Mesodermal cell (in vitro differentiated cells): Measurements from ENCODE around the gene FBXO30.

Experiments
- H3K27ac ChIP-seq: 2 replicates; pipeline ENCODE4 v1.7.0; 2013; ENCODE audit warnings: mild to moderate bottlenecking, low read depth, low read length, moderate library complexity; ENCODE audit not compliant: severe bottlenecking
- H3K36me3 ChIP-seq: 2 replicates; pipeline ENCODE4 v1.7.1; 2013; ENCODE audit warnings: mild to moderate bottlenecking, low read length, moderate library complexity; ENCODE audit not compliant: control insufficient read depth, insufficient read depth
- H3K4me1 ChIP-seq: one replicate; pipeline ENCODE4 v1.7.1; 2013; ENCODE audit warnings: mild to moderate bottlenecking, low read length; ENCODE audit not compliant: insufficient read depth, control insufficient read depth, poor library complexity, severe bottlenecking
- H3K4me3 ChIP-seq: 2 replicates; pipeline ENCODE4 v1.7.0; 2013; ENCODE audit warnings: low read length, control low read depth, mild to moderate bottlenecking; ENCODE audit not compliant: insufficient read depth, poor library complexity, severe bottlenecking; ENCODE audit errors: extremely low read depth
- H3K9me3 ChIP-seq: 2 replicates; pipeline ENCODE4 v1.7.1; 2013; ENCODE audit warnings: mild to moderate bottlenecking, low read length, moderate library complexity; ENCODE audit not compliant: control insufficient read depth
- WGBS, 2 experiments: methylation state at CpG; one replicate each; pipeline ENCODE4 v1.1.5; 2013; ENCODE audit warnings: missing lambda C conversion rate in 2 of 2; ENCODE audit not compliant: insufficient coverage in 2 of 2; 5-methylcytosine and 5-hydroxymethylcytosine counted together

FBXO30 gene

DNA sequence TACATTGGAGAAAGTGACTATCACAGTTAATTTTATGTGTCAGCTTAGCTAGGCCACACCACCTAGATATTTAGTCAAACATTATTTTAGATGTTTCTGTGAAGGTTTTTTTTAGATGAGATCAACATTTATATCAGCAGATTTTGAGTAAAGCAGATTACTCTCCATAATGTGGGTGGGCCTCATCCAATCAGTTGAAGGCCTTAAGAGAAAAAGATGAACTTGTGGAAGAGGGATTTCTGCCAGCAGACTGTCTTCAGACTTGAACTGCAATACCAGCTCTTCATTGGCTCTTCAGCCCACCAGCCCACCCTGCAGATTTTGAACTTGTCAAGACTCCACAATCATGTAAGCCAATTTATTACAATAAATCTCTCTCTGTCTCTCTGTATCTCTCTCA is 25.1 kb upstream of the FBXO30 start:
- Histone ChIP-seq H3K36me3 (no peaks in the 10 kb centered on the region), H3K27ac (no peak overlapping the region)

GRCh38 chr6:145838305-145838704 is 23.7 kb upstream of the FBXO30 start:
- H3K4me1 ChIP-seq: peaks cover 20% of the 10 kb centered on the region
- no peaks in the 10 kb centered on the region for H3K36me3 ChIP-seq
- no CpG with 5 or more reads among the region's 1 CpG for WGBS, 2 experiments
- H3K4me3 ChIP-seq: no peak overlapping the region
- H3K27ac ChIP-seq: no peak overlapping the region
- no peaks in the 10 kb centered on the region for H3K9me3 ChIP-seq

More for the DNA sequence above, 25.1 kb upstream of the FBXO30 start:
- Histone ChIP-seq H3K4me1 (peaks cover 20% of the 10 kb centered on the region), H3K9me3 (no peaks in the 10 kb centered on the region), H3K4me3 (no peak overlapping the region)

- Histone ChIP-seq H3K4me3 (no peak overlapping the region), H3K27ac (peak overlapping the region; percentile 83), H3K36me3 (no peaks in the 10 kb centered on the region), H3K9me3 (no peaks in the 10 kb centered on the region), H3K4me1 (peaks cover 20% of the 10 kb centered on the region)
- WGBS, 2 experiments: no CpG with 5 or more reads among the region's 1 CpG
These were observed 22.2 kb upstream of the FBXO30 start for GRCh38 chr6:145836772-145837171.

- H3K4me1 ChIP-seq: peaks cover 20% of the 10 kb centered on the region
- no peak overlapping the region for H3K4me3 ChIP-seq
- H3K9me3 ChIP-seq: no peaks in the 10 kb centered on the region
- H3K27ac ChIP-seq: peak overlapping the region; percentile 83
- no peaks in the 10 kb centered on the region for H3K36me3 ChIP-seq
- WGBS, 2 experiments: 57 to 60% methylated on average over 1 of the region's 2 CpGs
These were observed 21.6 kb upstream of the FBXO30 start for GRCh38 chr6:145836170-145836569.

DNA sequence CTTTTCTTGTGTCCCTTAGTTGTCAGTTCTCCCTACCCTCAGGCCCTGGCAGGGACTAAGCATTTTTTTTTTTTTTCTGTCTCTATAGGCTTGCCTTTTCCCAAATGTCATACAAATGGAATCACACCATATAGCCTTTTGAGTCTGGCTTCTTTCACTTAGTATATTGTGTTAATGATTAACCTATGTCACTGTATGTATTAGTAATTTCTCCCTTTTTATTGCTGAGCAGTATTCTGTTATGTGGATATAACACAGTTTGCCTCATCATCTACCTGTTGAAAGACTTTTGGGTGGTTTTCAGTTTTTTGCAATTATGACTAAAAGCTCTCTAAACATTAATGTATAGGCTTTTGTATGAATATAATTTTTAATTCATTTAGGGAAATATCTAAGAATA is 16.0 kb upstream of the FBXO30 start:
- H3K27ac ChIP-seq: no peak overlapping the region
- H3K9me3 ChIP-seq: no peaks in the 10 kb centered on the region
- H3K4me1 ChIP-seq: peaks cover 9% of the 10 kb centered on the region
- no peak overlapping the region for H3K4me3 ChIP-seq
- no peaks in the 10 kb centered on the region for H3K36me3 ChIP-seq

DNA sequence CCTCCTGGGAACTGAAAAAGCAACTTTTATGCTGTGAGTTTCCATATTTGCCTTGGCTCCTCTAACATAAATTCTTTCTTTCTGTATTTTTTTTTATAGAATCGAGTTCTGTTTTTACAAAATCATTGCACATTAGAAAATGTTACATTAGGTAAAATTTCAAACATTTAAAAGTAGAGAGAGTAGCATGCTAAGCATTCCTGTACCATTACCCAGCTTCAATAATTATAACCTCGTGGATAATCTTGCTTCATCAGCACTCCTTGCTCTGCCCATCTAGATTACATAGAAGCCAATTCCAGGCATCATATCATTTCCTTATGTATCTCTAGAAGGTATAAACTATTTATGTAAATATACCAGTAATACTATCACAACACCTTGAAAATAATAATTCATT is 15.4 kb upstream of the FBXO30 start:
- WGBS, 2 experiments: 100% methylated on average over 1 of the region's 2 CpGs; no CpG with 5 or more reads in 1 of the 2 experiments
- Histone ChIP-seq H3K4me1 (peaks cover 2% of the 10 kb centered on the region), H3K27ac (no peak overlapping the region), H3K9me3 (no peaks in the 10 kb centered on the region), H3K4me3 (no peak overlapping the region), H3K36me3 (no peaks in the 10 kb centered on the region)

DNA sequence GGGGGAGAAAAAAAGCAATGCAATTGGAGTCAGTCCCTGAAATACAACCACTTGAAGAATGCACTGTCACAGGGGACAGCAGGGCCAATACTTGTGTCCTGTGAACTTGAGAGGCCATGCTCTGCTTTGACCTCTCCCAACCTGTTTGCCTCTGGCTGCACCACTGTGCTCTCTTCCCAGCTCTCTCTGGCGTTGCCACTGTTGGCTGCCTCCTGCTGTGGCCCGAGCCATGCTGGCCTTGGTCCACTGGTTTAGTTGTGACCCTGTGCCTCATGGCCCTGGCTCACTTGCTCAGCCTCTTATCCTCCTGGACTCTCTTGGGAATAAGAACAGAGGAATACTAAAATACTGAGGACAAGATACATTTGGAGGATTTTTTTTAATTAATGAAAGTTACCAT is 14.5 kb upstream of the FBXO30 start:
- no peaks in the 10 kb centered on the region for H3K36me3 ChIP-seq
- no peaks in the 10 kb centered on the region for H3K4me1 ChIP-seq
- H3K4me3 ChIP-seq: no peak overlapping the region
- H3K9me3 ChIP-seq: no peaks in the 10 kb centered on the region
- WGBS, 2 experiments: 65 to 77% methylated on average over 2 of the region's 2 CpGs
- no peak overlapping the region for H3K27ac ChIP-seq

- Histone ChIP-seq H3K9me3 (no peaks in the 10 kb centered on the region), H3K27ac (no peak overlapping the region), H3K4me3 (no peak overlapping the region), H3K4me1 (no peaks in the 10 kb centered on the region), H3K36me3 (no peaks in the 10 kb centered on the region)
- 95% methylated on average over 2 of the region's 3 CpGs; no CpG with 5 or more reads in 1 of the 2 experiments for WGBS, 2 experiments
These were observed 9.7 kb upstream of the FBXO30 start for GRCh38 chr6:145824344-145824743.

DNA sequence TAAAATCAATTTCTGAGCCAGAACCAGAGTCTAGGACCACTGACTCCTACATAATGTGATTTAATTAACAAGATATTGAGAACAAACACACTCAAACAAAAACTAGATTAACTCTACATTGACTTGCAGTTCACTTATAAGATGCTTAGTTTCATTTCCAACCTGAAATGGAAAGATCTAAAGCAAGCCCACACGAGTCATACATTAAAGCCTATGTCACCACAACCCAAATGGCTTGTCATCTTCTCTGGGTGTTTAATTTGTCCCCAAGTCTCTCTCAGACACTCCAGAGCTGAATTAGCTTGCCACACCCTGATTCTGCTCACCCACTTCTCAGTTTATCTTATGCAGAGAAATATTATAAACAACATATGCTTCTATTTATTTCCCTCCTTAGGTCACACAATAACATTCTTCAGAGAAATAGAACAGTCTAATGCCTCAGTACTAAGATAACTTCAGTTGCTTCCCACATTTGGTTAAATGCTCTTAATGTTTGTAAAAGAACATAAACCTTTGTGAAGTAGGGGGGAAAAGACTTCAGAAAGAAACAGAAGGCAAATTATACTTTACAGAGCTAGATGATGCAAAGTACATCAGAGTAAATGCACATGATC is 8.8 kb upstream of the FBXO30 start:
- Histone ChIP-seq H3K27ac (no peak overlapping the region), H3K36me3 (no peaks in the 10 kb centered on the region), H3K9me3 (no peaks in the 10 kb centered on the region), H3K4me3 (no peak overlapping the region), H3K4me1 (no peaks in the 10 kb centered on the region)
- 56 to 71% methylated on average over 1 of the region's 1 CpG for WGBS, 2 experiments

DNA sequence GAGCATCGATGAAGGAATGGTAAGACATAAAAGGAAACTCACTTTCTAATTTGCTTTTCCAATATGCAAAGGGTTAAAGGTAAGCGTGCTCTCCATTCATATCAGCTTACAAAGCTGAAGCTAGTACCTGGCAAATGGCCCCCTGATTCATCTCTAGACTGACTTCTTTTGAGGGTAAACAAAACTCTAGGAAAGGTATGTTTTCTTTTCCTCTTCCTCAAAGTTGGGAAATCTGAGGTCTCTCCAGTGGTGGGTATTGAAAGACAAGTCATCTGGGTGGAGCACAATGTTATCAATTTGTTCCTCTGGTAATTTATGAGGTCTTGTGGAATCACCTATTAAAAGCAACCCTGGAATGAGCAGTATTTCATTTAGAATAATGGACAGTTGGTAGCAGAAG is 7.9 kb upstream of the FBXO30 start:
- WGBS, 2 experiments: 93% methylated on average over 2 of the region's 2 CpGs; no CpG with 5 or more reads in 1 of the 2 experiments
- Histone ChIP-seq H3K36me3 (no peaks in the 10 kb centered on the region), H3K27ac (no peak overlapping the region), H3K9me3 (no peaks in the 10 kb centered on the region), H3K4me3 (no peak overlapping the region), H3K4me1 (no peaks in the 10 kb centered on the region)

- Histone ChIP-seq H3K4me3 (no peak overlapping the region), H3K36me3 (no peaks in the 10 kb centered on the region), H3K9me3 (no peaks in the 10 kb centered on the region), H3K4me1 (no peaks in the 10 kb centered on the region), H3K27ac (no peak overlapping the region)
- WGBS, 2 experiments: no CpG with 5 or more reads among the region's 1 CpG
These were observed 5.4 kb upstream of the FBXO30 start for GRCh38 chr6:145819994-145820393.
